ENCODE data around the gene CYB5R3. TPM values are rescaled to one million over a fixed set of nuclear protein-coding genes. Genes with fewer than 3 reads are reported as not detected.

The CYB5R3 gene
- total RNA-seq, 1 experiment from 2014 or later: 85.4 TPM

- TF ChIP-seq AFF4 (CRISPR knock-in tag; IDR thresholded peaks at IDR 0.05; ENCODE audit: borderline replicate concordance) (no peak), NR1H2 (CRISPR knock-in tag; IDR thresholded peaks at IDR 0.05) (no peak), ESRRA (CRISPR knock-in tag; IDR thresholded peaks at IDR 0.05; ENCODE audit: borderline replicate concordance) (no peak), ARID4B (CRISPR knock-in tag; IDR thresholded peaks at IDR 0.05; ENCODE audit: borderline replicate concordance) (no peak), JAZF1 (CRISPR knock-in tag; IDR thresholded peaks at IDR 0.05) (no peak), TP53 (CRISPR knock-in tag; IDR thresholded peaks at IDR 0.05) (no peak), TEAD4 (CRISPR knock-in tag; IDR thresholded peaks at IDR 0.05) (no peak), ZNF263 (CRISPR knock-in tag; IDR thresholded peaks at IDR 0.05; ENCODE audit: low read depth) (no peak), MXD4 (CRISPR knock-in tag; IDR thresholded peaks at IDR 0.05; ENCODE audit: borderline replicate concordance) (no peak), FOXK1 (CRISPR knock-in tag; IDR thresholded peaks at IDR 0.05) (no peak), PRDM15 (CRISPR knock-in tag; IDR thresholded peaks at IDR 0.05) (no peak)
These were observed 53.8 kb downstream of the CYB5R3 start (continued) for GRCh38 chr22:42595434-42595833.

- CTCF ChIA-PET: interaction anchor here (0.5 kb wide), 1 partner anchor 276 kb away, joined by 3 read pairs; no protein-coding TSS in a partner anchor
- H3K4me3 Mint-ChIP-seq: no peak overlapping the region
- peaks cover 78% of the 10 kb centered on the region for H3K36me3 Mint-ChIP-seq
- POLR2A ChIA-PET: no interaction called here
- no peak overlapping the region for H3K27ac Mint-ChIP-seq
- no peaks in the 10 kb centered on the region for H3K27me3 Mint-ChIP-seq (ENCODE audit: low read depth)
- ATAC-seq: no peak
- no peaks in the 10 kb centered on the region for H3K9me3 Mint-ChIP-seq
- no peak for DNase-seq (ENCODE audit: low spot score)
- H3K4me1 Mint-ChIP-seq: no peaks in the 10 kb centered on the region
- TF ChIP-seq TCF7 (CRISPR knock-in tag; IDR thresholded peaks at IDR 0.05; ENCODE audit: low read depth): no peak
- no peak for TF ChIP-seq ZSCAN18 (CRISPR knock-in tag; IDR thresholded peaks at IDR 0.05)
- TF ChIP-seq ATF3 (CRISPR knock-in tag; conservative IDR thresholded peaks at IDR 0.05): no peak
- TF ChIP-seq TEAD4 (CRISPR knock-in tag; IDR thresholded peaks at IDR 0.05): no peak
- TF ChIP-seq FOXJ3 (CRISPR knock-in tag; IDR thresholded peaks at IDR 0.05; ENCODE audit: borderline replicate concordance): no peak
- TF ChIP-seq ELF4 (CRISPR knock-in tag; IDR thresholded peaks at IDR 0.05; ENCODE audit: low read depth): no peak
- TF ChIP-seq ZNF317 (CRISPR knock-in tag; IDR thresholded peaks at IDR 0.05; ENCODE audit: borderline replicate concordance, low read depth): no peak
- no peak for TF ChIP-seq ATF2 (CRISPR knock-in tag; IDR thresholded peaks at IDR 0.05; ENCODE audit: borderline replicate concordance, low read depth)
- no peak for TF ChIP-seq FOXP1 (CRISPR knock-in tag; IDR thresholded peaks at IDR 0.05; ENCODE audit: borderline replicate concordance)
- no peak for TF ChIP-seq PRRX2 (CRISPR knock-in tag; IDR thresholded peaks at IDR 0.05)
- no peak for TF ChIP-seq GABPB1 (CRISPR knock-in tag; IDR thresholded peaks at IDR 0.05)
These were observed 57.2 kb downstream of the CYB5R3 start for GRCh38 chr22:42591987-42592386.

Measured in WTC11 (cell line).